HG03354 (cell line): ENCODE results near the gene DCAF12L2.
"Not testable (repeated sequence)": the region's sequence is repeated elsewhere in the genome, so short reads cannot be mapped to it uniquely, and the experiment has no call there.

Source experiments
- ATAC-seq: cut with Tn5 transposase; IDR thresholded peaks from one replicate; pipeline ENCODE4 v1.9.1; 2021; ENCODE audit warnings: mild to moderate bottlenecking; ENCODE audit not compliant: unreplicated experiment, poor library complexity, severe bottlenecking

The DCAF12L2 gene

GRCh38 chrX:126165721-126166461 lies at the start of gene DCAF12L2:
Gene DCAF12L2 (minus strand): TSS chrX:126166289. CDS start chrX:126165924, 365 bp downstream.
- no peak for ATAC-seq

- ATAC-seq: not testable (repeated sequence)
Measured at GRCh38 chrX:126190888-126191287, 24.8 kb upstream of the DCAF12L2 start.

- no peak for ATAC-seq
Measured at GRCh38 chrX:126177133-126177840, 11.2 kb upstream of the DCAF12L2 start.

GRCh38 chrX:126170720-126171119 lies 4.6 kb upstream of the DCAF12L2 start:
- no peak for ATAC-seq

GRCh38 chrX:126167560-126167959 lies 1.5 kb upstream of the DCAF12L2 start:
- no peak for ATAC-seq

GRCh38 chrX:126165401-126165720 lies 728 bp downstream of the DCAF12L2 start:
- ATAC-seq: no peak

GRCh38 chrX:126164689-126165400 lies 1.2 kb downstream of the DCAF12L2 start:
- no peak for ATAC-seq

GRCh38 chrX:126164226-126164625 lies 1.9 kb downstream of the DCAF12L2 start:
- ATAC-seq: no peak

GRCh38 chrX:126141014-126141413 lies 25.1 kb downstream of the DCAF12L2 start:
- no peak for ATAC-seq

GRCh38 chrX:126137899-126138298 lies 28.2 kb downstream of the DCAF12L2 start:
- ATAC-seq: no peak

GRCh38 chrX:126124721-126125120 lies 41.4 kb downstream of the DCAF12L2 start:
- ATAC-seq: no peak
